ENCODE measurements around the gene HADHA.

Gene HADHA

DNA sequence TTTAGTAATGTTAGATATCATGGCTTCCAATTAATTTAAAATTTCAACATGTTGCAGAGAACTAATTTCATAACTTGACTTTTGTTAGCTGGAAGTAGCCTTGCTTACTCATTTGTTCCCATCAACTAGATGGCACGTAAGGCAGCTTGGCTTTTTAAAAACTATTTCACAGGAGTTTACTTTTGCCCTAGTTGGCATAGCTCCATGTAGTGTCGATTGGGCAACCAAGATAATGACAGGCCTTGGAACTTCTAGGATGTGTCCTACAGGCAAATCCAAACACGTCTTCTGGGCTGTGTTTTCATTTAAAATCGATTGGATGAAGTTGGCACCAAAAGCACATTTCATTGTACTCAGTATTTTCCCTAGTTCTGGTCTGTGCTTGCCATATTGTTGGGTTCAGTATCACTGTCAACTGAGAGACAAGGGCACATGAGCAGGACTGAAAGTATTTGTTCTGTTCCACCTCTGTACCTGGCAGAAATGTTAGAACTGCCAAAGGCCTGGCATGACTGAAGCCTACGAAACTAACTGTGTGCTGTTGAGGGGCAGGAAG, 29.7 kb upstream of the HADHA start:
- Histone ChIP-seq H3K9me2 (replicated peaks; ENCODE audit: insufficient read depth, low read length) (no peaks in the 10 kb centered on the region), H3K9ac (ENCODE audit: low read length) (no peak overlapping the region), H3K27me3 (replicated peaks; ENCODE audit: insufficient read depth, low read length) (no peaks in the 10 kb centered on the region), H4K20me1 (ENCODE audit: insufficient read depth, low read length) (no peaks in the 10 kb centered on the region), H3F3A (ENCODE audit: insufficient read depth, low read length) (no peaks in the 10 kb centered on the region), H3K4me3 (ENCODE audit: low read length) (no peak overlapping the region), H2AFZ (ENCODE audit: low read length) (no peak overlapping the region), H3K4me1 (ENCODE audit: low read length) (no peaks in the 10 kb centered on the region), H3K4me2 (ENCODE audit: low read depth, low read length) (no peak overlapping the region), H3K36me3 (replicated peaks; ENCODE audit: insufficient read depth, low read length) (no peaks in the 10 kb centered on the region; the same call in 1 of the 2 replicates), H3K9me3 (replicated peaks; ENCODE audit: insufficient read depth, low read length) (no peaks in the 10 kb centered on the region), H3K27ac (ENCODE audit: low read length) (no peak overlapping the region), H3K79me2 (ENCODE audit: low read length) (no peaks in the 10 kb centered on the region)
- TF ChIP-seq CTCF (IDR thresholded peaks at IDR 0.05; ENCODE audit: low read length), result no peak
- no peak for TF ChIP-seq EZH2 (optimal IDR thresholded peaks at IDR 0.05; ENCODE audit: low read depth, low read length)
- TF ChIP-seq EZH2phosphoT487 (IDR thresholded peaks at IDR 0.05; ENCODE audit: low read length), result no peak
- no peak for DNase-seq

- no peak overlapping the region for H3K9ac ChIP-seq (ENCODE audit: low read length)
- no peak for DNase-seq
- no peaks in the 10 kb centered on the region for H4K20me1 ChIP-seq (ENCODE audit: insufficient read depth, low read length)
- no peaks in the 10 kb centered on the region for H3K36me3 ChIP-seq (replicated peaks; ENCODE audit: insufficient read depth, low read length)
- H3K9me3 ChIP-seq (replicated peaks; ENCODE audit: insufficient read depth, low read length), result no peaks in the 10 kb centered on the region
- H3K4me3 ChIP-seq (ENCODE audit: low read length), result no peak overlapping the region
- no peaks in the 10 kb centered on the region for H3K79me2 ChIP-seq (ENCODE audit: low read length)
- H2AFZ ChIP-seq (ENCODE audit: low read length), result no peak overlapping the region
- H3K4me1 ChIP-seq (ENCODE audit: low read length), result no peaks in the 10 kb centered on the region
- H3K27me3 ChIP-seq (replicated peaks; ENCODE audit: insufficient read depth, low read length), result no peaks in the 10 kb centered on the region
- H3F3A ChIP-seq (ENCODE audit: insufficient read depth, low read length), result no peaks in the 10 kb centered on the region
- H3K4me2 ChIP-seq (ENCODE audit: low read depth, low read length), result no peak overlapping the region
- no peak overlapping the region for H3K27ac ChIP-seq (ENCODE audit: low read length)
- H3K9me2 ChIP-seq (replicated peaks; ENCODE audit: insufficient read depth, low read length), result no peaks in the 10 kb centered on the region
- TF ChIP-seq EZH2 (optimal IDR thresholded peaks at IDR 0.05; ENCODE audit: low read depth, low read length) (no peak), EZH2phosphoT487 (IDR thresholded peaks at IDR 0.05; ENCODE audit: low read length) (no peak), CTCF (IDR thresholded peaks at IDR 0.05; ENCODE audit: low read length) (no peak)
Measured at GRCh38 chr2:26273501-26273900, 29.1 kb upstream of the HADHA start.

DNA sequence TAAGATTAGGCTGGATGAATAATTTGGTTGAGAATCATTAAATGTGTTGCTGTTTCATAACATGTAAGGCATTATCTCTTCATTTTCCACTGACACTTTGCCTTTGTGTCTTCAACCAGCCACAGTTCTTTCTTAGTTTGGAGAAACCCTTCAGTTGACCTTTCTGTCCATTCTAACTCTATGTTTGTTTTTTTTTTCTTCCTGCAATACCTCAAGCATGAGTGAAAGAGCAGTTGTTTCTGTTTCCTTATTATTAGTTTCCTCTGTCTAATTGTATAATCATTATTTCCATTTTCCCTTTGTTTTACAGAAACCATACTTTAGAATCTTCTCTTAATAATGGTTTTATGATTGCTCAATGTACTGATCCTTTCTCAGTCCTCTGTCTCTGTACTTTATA, 25.9 kb upstream of the HADHA start:
- Histone ChIP-seq H3K4me3 (ENCODE audit: low read length) (no peak overlapping the region), H3F3A (ENCODE audit: insufficient read depth, low read length) (no peaks in the 10 kb centered on the region), H3K27ac (ENCODE audit: low read length) (no peak overlapping the region)

More for the DNA sequence above, 25.9 kb upstream of the HADHA start:
- Histone ChIP-seq H3K9me3 (replicated peaks; ENCODE audit: insufficient read depth, low read length) (no peaks in the 10 kb centered on the region), H2AFZ (ENCODE audit: low read length) (no peak overlapping the region), H3K4me2 (ENCODE audit: low read depth, low read length) (no peak overlapping the region), H3K4me1 (ENCODE audit: low read length) (no peaks in the 10 kb centered on the region), H3K9me2 (replicated peaks; ENCODE audit: insufficient read depth, low read length) (no peaks in the 10 kb centered on the region), H3K27me3 (replicated peaks; ENCODE audit: insufficient read depth, low read length) (no peaks in the 10 kb centered on the region), H3K79me2 (ENCODE audit: low read length) (no peaks in the 10 kb centered on the region), H3K9ac (ENCODE audit: low read length) (no peak overlapping the region), H3K36me3 (replicated peaks; ENCODE audit: insufficient read depth, low read length) (no peaks in the 10 kb centered on the region), H4K20me1 (ENCODE audit: insufficient read depth, low read length) (no peaks in the 10 kb centered on the region)
- DNase-seq, result no peak
- TF ChIP-seq EZH2phosphoT487 (IDR thresholded peaks at IDR 0.05; ENCODE audit: low read length), result no peak
- TF ChIP-seq CTCF (IDR thresholded peaks at IDR 0.05; ENCODE audit: low read length), result no peak
- TF ChIP-seq EZH2 (optimal IDR thresholded peaks at IDR 0.05; ENCODE audit: low read depth, low read length), result no peak
